ACC112 (cell line): Measurements from ENCODE around the gene CDC42EP2.

Source experiments
- H2AFZ ChIP-seq: fragments of 200-600 bp; sonication (generic); one replicate; pipeline ENCODE4 v1.6.0; 2017; ENCODE audit warnings: antibody characterized with exemption, low read length; ENCODE audit not compliant: unreplicated experiment
- H3K27ac ChIP-seq: fragments of 200-600 bp; sonication (generic); 2 replicates; pipeline ENCODE4 v1.5.1; 2014; ENCODE audit warnings: low read depth, mild to moderate bottlenecking, antibody characterized with exemption, low read length, moderate library complexity
- H3K27me3 ChIP-seq: fragments of 200-600 bp; sonication (generic); 2 replicates; pipeline ENCODE4 v1.6.1; 2014; ENCODE audit warnings: mild to moderate bottlenecking, antibody characterized with exemption, low read length, moderate library complexity, mixed read lengths; ENCODE audit not compliant: insufficient read depth
- H3K36me3 ChIP-seq: fragments of 200-600 bp; sonication (generic); 2 replicates; pipeline ENCODE4 v1.6.1; 2016; ENCODE audit warnings: mild to moderate bottlenecking, antibody characterized with exemption, low read length, moderate library complexity, mixed read lengths; ENCODE audit not compliant: insufficient read depth
- H3K4me1 ChIP-seq: fragments of 200-600 bp; sonication (generic); one replicate; pipeline ENCODE4 v1.6.1; 2016; ENCODE audit warnings: low read length, mixed read lengths; ENCODE audit not compliant: insufficient read depth, unreplicated experiment, control insufficient read depth
- H3K4me3 ChIP-seq: fragments of 200-600 bp; sonication (generic); 2 replicates; pipeline ENCODE4 v1.5.1; 2014; ENCODE audit warnings: mild to moderate bottlenecking, low read depth, low read length
- H3K79me2 ChIP-seq: fragments of 200-600 bp; sonication (generic); one replicate; pipeline ENCODE4 v1.6.0; 2016; ENCODE audit warnings: low read length; ENCODE audit not compliant: control insufficient read depth, unreplicated experiment, insufficient read depth

CDC42EP2 gene

GRCh38 chr11:65309006-65309405, 5.7 kb upstream of the CDC42EP2 start:
- Histone ChIP-seq H2AFZ (no peak overlapping the region), H3K79me2 (peaks cover 12% of the 10 kb centered on the region), H3K4me3 (no peak overlapping the region; the same call in 1 of the 2 replicates), H3K4me1 (peaks cover 54% of the 10 kb centered on the region), H3K27ac (peak overlapping the region; percentile 86), H3K27me3 (no peaks in the 10 kb centered on the region), H3K36me3 (0 out of 2 replicates have a peak, but pooled peaks cover 3% of the 10 kb centered on the region)

GRCh38 chr11:65310215-65310614, 4.5 kb upstream of the CDC42EP2 start:
- Histone ChIP-seq H3K4me3 (0 out of 2 replicates have a peak overlapping the region, but pooled peaks have one; percentile 5), H3K27me3 (no peaks in the 10 kb centered on the region), H3K79me2 (peaks cover 21% of the 10 kb centered on the region), H2AFZ (no peak overlapping the region), H3K4me1 (peaks cover 54% of the 10 kb centered on the region), H3K36me3 (no peaks in the 10 kb centered on the region), H3K27ac (peak overlapping the region; percentile 89)

GRCh38 chr11:65310736-65311135, 3.9 kb upstream of the CDC42EP2 start:
- Histone ChIP-seq H3K36me3 (no peaks in the 10 kb centered on the region; the same call in 1 of the 2 replicates), H3K27me3 (no peaks in the 10 kb centered on the region), H3K27ac (peak overlapping the region; percentile 89), H3K79me2 (peaks cover 26% of the 10 kb centered on the region), H3K4me3 (0 out of 2 replicates have a peak overlapping the region, but pooled peaks have one; percentile 5), H3K4me1 (peaks cover 54% of the 10 kb centered on the region), H2AFZ (no peak overlapping the region)

GRCh38 chr11:65311170-65311678, 3.4 kb upstream of the CDC42EP2 start:
- Histone ChIP-seq H3K4me1 (peaks cover 54% of the 10 kb centered on the region), H3K27ac (peak overlapping the region; percentile 89), H3K27me3 (no peaks in the 10 kb centered on the region), H3K36me3 (no peaks in the 10 kb centered on the region; the same call in 1 of the 2 replicates), H3K4me3 (no peak overlapping the region), H2AFZ (no peak overlapping the region), H3K79me2 (peaks cover 31% of the 10 kb centered on the region)

GRCh38 chr11:65315204-65315865, 669 bp downstream of the CDC42EP2 start:
- peak overlapping the region; percentile 84 for H3K4me3 ChIP-seq
- H3K79me2 ChIP-seq: peaks cover 59% of the 10 kb centered on the region
- H2AFZ ChIP-seq: no peak overlapping the region
- peaks cover 40% of the 10 kb centered on the region for H3K4me1 ChIP-seq
- no peaks in the 10 kb centered on the region for H3K27me3 ChIP-seq
- H3K27ac ChIP-seq: peak overlapping the region; percentile 99
- H3K36me3 ChIP-seq: peaks cover 8% of the 10 kb centered on the region; the same call in 1 of the 2 replicates

- Histone ChIP-seq H3K36me3 (peaks cover 8% of the 10 kb centered on the region; the same call in 1 of the 2 replicates), H2AFZ (no peak overlapping the region), H3K27ac (peak overlapping the region; percentile 99), H3K4me1 (peaks cover 35% of the 10 kb centered on the region), H3K4me3 (peak overlapping the region; percentile 84), H3K79me2 (peaks cover 64% of the 10 kb centered on the region), H3K27me3 (no peaks in the 10 kb centered on the region)
Observed at GRCh38 chr11:65315866-65316226, 1.2 kb downstream of the CDC42EP2 start.

GRCh38 chr11:65316227-65317024, 1.8 kb downstream of the CDC42EP2 start:
- H3K27ac ChIP-seq: peak overlapping the region; percentile 99
- peaks cover 13% of the 10 kb centered on the region; the same call in 1 of the 2 replicates for H3K36me3 ChIP-seq
- H3K27me3 ChIP-seq: no peaks in the 10 kb centered on the region
- H3K4me3 ChIP-seq: peak overlapping the region; percentile 84
- no peak overlapping the region for H2AFZ ChIP-seq
- H3K79me2 ChIP-seq: peaks cover 70% of the 10 kb centered on the region
- H3K4me1 ChIP-seq: peaks cover 29% of the 10 kb centered on the region

- Histone ChIP-seq H3K27ac (peak overlapping the region; percentile 99), H3K27me3 (no peaks in the 10 kb centered on the region), H3K4me1 (peaks cover 21% of the 10 kb centered on the region), H3K4me3 (peak overlapping the region; percentile 84), H2AFZ (no peak overlapping the region), H3K36me3 (peaks cover 21% of the 10 kb centered on the region; the same call in 1 of the 2 replicates), H3K79me2 (peaks cover 78% of the 10 kb centered on the region)
Observed at GRCh38 chr11:65317025-65317786, 2.5 kb downstream of the CDC42EP2 start.

- no peak overlapping the region for H2AFZ ChIP-seq
- H3K79me2 ChIP-seq: peaks cover 63% of the 10 kb centered on the region
- no peak overlapping the region for H3K4me3 ChIP-seq
- peaks cover 11% of the 10 kb centered on the region for H3K4me1 ChIP-seq
- H3K27me3 ChIP-seq: no peaks in the 10 kb centered on the region
- H3K36me3 ChIP-seq: peaks cover 30% of the 10 kb centered on the region; the same call in 1 of the 2 replicates
- H3K27ac ChIP-seq: no peak overlapping the region
Observed at GRCh38 chr11:65320386-65321075, 5.9 kb downstream of the CDC42EP2 start.
